GM21737 (cell line): ENCODE data around the gene FBLN5.

ENCODE experiments used
- ATAC-seq: cut with Tn5 transposase; IDR thresholded peaks from one replicate; pipeline ENCODE4 v1.9.1; 2021; ENCODE audit warnings: mild to moderate bottlenecking, moderate library complexity; ENCODE audit not compliant: unreplicated experiment

The FBLN5 gene

GRCh38 chr14:91947475-91948184 lies at the start of gene FBLN5:
Gene FBLN5, minus strand, starts transcription at chr14:91947694. Its CDS starts 465 bp downstream, at chr14:91947229.
- no peak for ATAC-seq

GRCh38 chr14:91996948-91997371 lies 49.5 kb upstream of the FBLN5 start:
- ATAC-seq: no peak

GRCh38 chr14:91987192-91987591 lies 39.7 kb upstream of the FBLN5 start:
- ATAC-seq: no peak

GRCh38 chr14:91985521-91986255 lies 38.2 kb upstream of the FBLN5 start:
- ATAC-seq: no peak

GRCh38 chr14:91985008-91985407 lies 37.5 kb upstream of the FBLN5 start:
- no peak for ATAC-seq

- ATAC-seq: no peak
Measured at GRCh38 chr14:91983588-91983987, 36.1 kb upstream of the FBLN5 start.

GRCh38 chr14:91980157-91980556 lies 32.7 kb upstream of the FBLN5 start:
- ATAC-seq: no peak

- no peak for ATAC-seq
Measured at GRCh38 chr14:91977884-91978283, 30.4 kb upstream of the FBLN5 start.

- no peak for ATAC-seq
Measured at GRCh38 chr14:91975763-91976162, 28.3 kb upstream of the FBLN5 start.

- no peak for ATAC-seq
Measured at GRCh38 chr14:91971188-91971778, 23.8 kb upstream of the FBLN5 start.

- no peak for ATAC-seq
Measured at GRCh38 chr14:91968280-91968679, 20.8 kb upstream of the FBLN5 start.

- no peak for ATAC-seq
Measured at GRCh38 chr14:91964724-91965123, 17.2 kb upstream of the FBLN5 start.

GRCh38 chr14:91964011-91964410 lies 16.5 kb upstream of the FBLN5 start:
- ATAC-seq: no peak

- no peak for ATAC-seq
Measured at GRCh38 chr14:91963465-91963864, 16.0 kb upstream of the FBLN5 start.

GRCh38 chr14:91961297-91962220 lies 14.1 kb upstream of the FBLN5 start:
- ATAC-seq: no peak

- no peak for ATAC-seq
Measured at GRCh38 chr14:91957876-91958313, 10.4 kb upstream of the FBLN5 start.

GRCh38 chr14:91956616-91957015 lies 9.1 kb upstream of the FBLN5 start:
- ATAC-seq: no peak

- ATAC-seq: no peak
Measured at GRCh38 chr14:91955168-91955567, 7.7 kb upstream of the FBLN5 start.

- ATAC-seq: no peak
Measured at GRCh38 chr14:91953170-91953985, 5.9 kb upstream of the FBLN5 start.
